Globus pallidus (tissue), 1 donor: ENCODE data around the gene TNFSF12.

Experiments
- DNase-seq: peaks from one replicate; pipeline ENCODE4 v3.0.0-alpha.2; 2015; ENCODE audit warnings: low spot score

TNFSF12 gene

GRCh38 chr17:7570351-7570750, 21.5 kb downstream of the TNFSF12 start:
- no peak for DNase-seq

GRCh38 chr17:7572338-7572587, 23.4 kb downstream of the TNFSF12 start:
- no peak for DNase-seq

GRCh38 chr17:7572588-7573323, 23.9 kb downstream of the TNFSF12 start:
- DNase-seq = peak; percentile 99

GRCh38 chr17:7573324-7574080, 24.6 kb downstream of the TNFSF12 start:
- peak; percentile 92 for DNase-seq

GRCh38 chr17:7574176-7574953, 25.5 kb downstream of the TNFSF12 start:
- no peak for DNase-seq

- DNase-seq = no peak
Measured at GRCh38 chr17:7575481-7575883, 26.6 kb downstream of the TNFSF12 start.

GRCh38 chr17:7575959-7576358, 27.1 kb downstream of the TNFSF12 start:
- no peak for DNase-seq

GRCh38 chr17:7576432-7576937, 27.6 kb downstream of the TNFSF12 start:
- no peak for DNase-seq

GRCh38 chr17:7577327-7578199, 28.7 kb downstream of the TNFSF12 start:
- DNase-seq = no peak

- peak; percentile 57 for DNase-seq
Measured at GRCh38 chr17:7579001-7579833, 30.4 kb downstream of the TNFSF12 start, which contains the start of gene CD68. Gene CD68 (plus strand): TSS chr17:7579638. CDS start chr17:7579678, 40 bp downstream.

GRCh38 chr17:7579834-7580603, 31.2 kb downstream of the TNFSF12 start:
- DNase-seq = no peak

- no peak for DNase-seq
Measured at GRCh38 chr17:7580604-7581575, 32.0 kb downstream of the TNFSF12 start.

GRCh38 chr17:7582396-7583252, 33.8 kb downstream of the TNFSF12 start:
- no peak for DNase-seq

- DNase-seq = peak; percentile 97
Measured at GRCh38 chr17:7583253-7584109, 34.6 kb downstream of the TNFSF12 start, which contains the start of gene MPDU1. Gene MPDU1 (plus strand): TSS chr17:7583852. CDS start chr17:7583863, 11 bp downstream.

- DNase-seq = no peak
Measured at GRCh38 chr17:7586673-7587419, 38.0 kb downstream of the TNFSF12 start.
